GM12878 (cell line): ENCODE measurements around the gene KIRREL3. TPM values are rescaled to one million over a fixed set of nuclear protein-coding genes. Genes with fewer than 3 reads are reported as not detected.

ENCODE experiments used
- ATAC-seq: fragments of 200-7000 bp; cut with Tn5 transposase; 3 replicates; pipeline ENCODE4 v1.9.1; 2020; ENCODE audit warnings: mild to moderate bottlenecking, moderate library complexity
- BruUV-seq: library from RNA; stranded (reverse); fragments of 400-500 nt; replicated peaks from 2 replicates; lab custom pipeline; 2021; lab: Mats Ljungman, UMichigan
- CTCF ChIA-PET: fragments of 300-600 bp; sonication (Branson Sonifier 250); formaldehyde crosslinking; extraction: SDS; loops from one replicate; lab custom pipeline; 2021; ENCODE audit warnings: inconsistent platforms; lab: Yijun Ruan, JAX
- POLR2A ChIA-PET: fragments of 350-600 bp; formaldehyde crosslinking; extraction: SDS; loops from one replicate; lab custom pipeline; 2021; ENCODE audit warnings: inconsistent platforms; lab: Charles Lee
- RAD21 ChIA-PET: fragments of 300-600 bp; sonication (Branson Sonifier 250); formaldehyde crosslinking; loops from one replicate; lab custom pipeline; 2023; ENCODE audit warnings: antibody characterized with exemption; ENCODE audit not compliant: unreplicated experiment; lab: Charles Lee
- SMC1A ChIA-PET: fragments of 300-600 bp; sonication (Branson Sonifier 250); formaldehyde crosslinking; loops from one replicate; lab custom pipeline; 2023; ENCODE audit not compliant: unreplicated experiment, uncharacterized antibody; lab: Charles Lee
- DNase-seq: peaks from one replicate; pipeline ENCODE4 v3.0.0-alpha.2; 2011; ENCODE audit warnings: low read depth, low spot score
- FAIRE-seq: peaks from 3 replicates; lab custom pipeline; 2011; peaks lifted over from hg19 to GRCh38; lab: Jason Lieb, UNC
- H2AFZ ChIP-seq: 2 replicates; pipeline ENCODE4 v1.6.0; 2011; ENCODE audit warnings: low read depth, low read length, control low read depth; ENCODE audit not compliant: control insufficient read depth
- H3K27ac ChIP-seq: 2 replicates; pipeline ENCODE4 v1.5.1; 2011; ENCODE audit warnings: control low read depth; ENCODE audit not compliant: control insufficient read depth, insufficient read depth
- H3K27me3 ChIP-seq, 2 experiments: replicated peaks in 1 of 2; 2 replicates each; pipeline versions ENCODE4 v1.6.0 to v1.6.1; 2011; ENCODE audit warnings: low read length in 1 of 2; ENCODE audit not compliant: control insufficient read depth in 2 of 2, insufficient read depth in 2 of 2
- H3K36me3 ChIP-seq, 2 experiments: 2 replicates each; pipeline ENCODE4 v1.5.1; 2011; ENCODE audit warnings: low read length in 1 of 2; ENCODE audit not compliant: control insufficient read depth in 2 of 2, insufficient read depth in 2 of 2
- H3K4me1 ChIP-seq: 2 replicates; pipeline ENCODE4 v1.6.1; 2011; ENCODE audit warnings: mild to moderate bottlenecking, low read length, moderate library complexity, mixed read lengths; ENCODE audit not compliant: control insufficient read depth, insufficient read depth
- H3K4me2 ChIP-seq: 2 replicates; pipeline ENCODE4 v1.6.0; 2011; ENCODE audit warnings: control low read depth; ENCODE audit not compliant: control insufficient read depth, insufficient read depth
- H3K4me3 ChIP-seq: fragments of 200-600 bp; sonication (generic); 2 replicates; pipeline ENCODE4 v1.5.1; 2016
- H3K79me2 ChIP-seq: 2 replicates; pipeline ENCODE4 v1.6.0; 2011; ENCODE audit warnings: low read length; ENCODE audit not compliant: control insufficient read depth, insufficient read depth
- H3K9ac ChIP-seq: 2 replicates; pipeline ENCODE4 v1.8.0; 2011; ENCODE audit warnings: low read length, control low read depth, mixed read lengths; ENCODE audit not compliant: control insufficient read depth, insufficient read depth
- H3K9me3 ChIP-seq: replicated peaks from 3 replicates; pipeline ENCODE4 v1.5.1; 2011; ENCODE audit warnings: mild to moderate bottlenecking, low read length; ENCODE audit not compliant: control insufficient read depth, insufficient read depth
- H4K20me1 ChIP-seq: 2 replicates; pipeline ENCODE4 v1.6.0; 2011; ENCODE audit not compliant: control insufficient read depth, insufficient read depth
- BHLHE40 ChIP-seq, 2 experiments: fragments of 450-650 bp in 1 of 2; IDR thresholded peaks; 2 replicates each; pipeline ENCODE4 v1.6.1; 2011 to 2017; ENCODE audit warnings: low read depth in 2 of 2, borderline replicate concordance in 1 of 2, improper control_type of control experiment in 1 of 2, low read length in 1 of 2, mild to moderate bottlenecking in 1 of 2
- IRF4 ChIP-seq: IDR thresholded peaks from 2 replicates; pipeline ENCODE4 v1.6.1; 2011; ENCODE audit warnings: low read depth, low read length
- JUNB ChIP-seq: IDR thresholded peaks from 2 replicates; pipeline ENCODE4 v1.6.1; 2016; ENCODE audit warnings: antibody characterized with exemption, mild to moderate bottlenecking
- KDM1A ChIP-seq: fragments of 200-600 bp; sonication (generic); IDR thresholded peaks from 2 replicates; pipeline ENCODE4 v1.6.1; 2016; ENCODE audit warnings: borderline replicate concordance
- MTA2 ChIP-seq: fragments of 450-650 bp; IDR thresholded peaks from 2 replicates; pipeline ENCODE4 v1.6.1; 2016; ENCODE audit warnings: low read depth, mild to moderate bottlenecking, moderate library complexity
- MXI1 ChIP-seq: fragments of 150-350 bp; IDR thresholded peaks from 2 replicates; pipeline ENCODE4 v1.6.1; 2011; ENCODE audit warnings: low read depth, mild to moderate bottlenecking, inconsistent platforms, low read length, improper control_type of control experiment
- MYB ChIP-seq: fragments of 150-350 bp; IDR thresholded peaks from 2 replicates; pipeline ENCODE4 v1.6.1; 2014; ENCODE audit warnings: mild to moderate bottlenecking, low read depth, low read length, borderline replicate concordance
- NFXL1 ChIP-seq: fragments of 450-650 bp; IDR thresholded peaks from 2 replicates; pipeline ENCODE4 v1.6.1; 2017; ENCODE audit warnings: antibody characterized with exemption, mild to moderate bottlenecking, borderline replicate concordance
- NFYA ChIP-seq: IDR thresholded peaks from 2 replicates; pipeline ENCODE4 v1.6.1; 2011; ENCODE audit warnings: low read depth, mild to moderate bottlenecking, low read length, improper control_type of control experiment, borderline replicate concordance
- NR2F1 ChIP-seq: fragments of 450-650 bp; conservative IDR thresholded peaks from 2 replicates; pipeline ENCODE4 v1.6.1; 2017; ENCODE audit warnings: mild to moderate bottlenecking
- PAX8 ChIP-seq: fragments of 450-650 bp; IDR thresholded peaks from 2 replicates; pipeline ENCODE4 v1.6.1; 2017; ENCODE audit warnings: mild to moderate bottlenecking, moderate library complexity
- RUNX3 ChIP-seq: IDR thresholded peaks from 2 replicates; pipeline ENCODE4 v1.6.1; 2012; ENCODE audit warnings: low read length, inconsistent platforms
- SIX5 ChIP-seq: IDR thresholded peaks from 2 replicates; pipeline ENCODE4 v1.6.1; 2011; ENCODE audit warnings: mild to moderate bottlenecking, low read depth, low read length, moderate library complexity; ENCODE audit not compliant: severe bottlenecking
- SRF ChIP-seq, 2 experiments: IDR thresholded peaks; 2 replicates each; pipeline ENCODE4 v1.6.1; 2011; ENCODE audit warnings: low read depth in 2 of 2, low read length in 2 of 2, mild to moderate bottlenecking in 1 of 2, moderate library complexity in 1 of 2
- WRNIP1 ChIP-seq: IDR thresholded peaks from 2 replicates; pipeline ENCODE4 v1.6.1; 2011; ENCODE audit warnings: low read depth, low read length, improper control_type of control experiment, borderline replicate concordance
- WGBS: methylation state at CpG from one replicate; pipeline ENCODE4 v1.1.6; 2016; ENCODE audit warnings: low lambda C conversion rate; ENCODE audit not compliant: insufficient replicate concordance, insufficient coverage; ENCODE audit errors: missing lambda C conversion rate; 5-methylcytosine and 5-hydroxymethylcytosine counted together
- in situ Hi-C: fragments of 300-500 bp; cut with MboI; formaldehyde crosslinking; loops from 9 replicates; pipeline ENCODE4 v1.14.3; 2018; ENCODE audit warnings: mixed read lengths
- intact Hi-C: fragments of 100-400 bp; cut with micrococcal nuclease; formaldehyde crosslinking; loops from one replicate; pipeline ENCODE4 v1.14.2; 2022; ENCODE audit not compliant: unreplicated experiment
- polyA plus RNA-seq, 11 experiments: library from polyadenylated mRNA; depleted of rRNA in 4 of 11; unstranded in 6 of 11; stranded (reverse) in 5 of 11; fragments of >200 nt; fragmentation: Nextera tagmentation in 4 of 11; fragmentation: Illumina TruSeq in 1 of 11; extraction: Ambion mirVana in 4 of 11; extraction: Trizol in 1 of 11; gene quantifications; 1 replicate in 1 of 11; 2 replicates in 10 of 11; pipeline versions ENCODE4 v1.2.1 to v1.2.3, GENCODE V29; 2011 to 2016; ENCODE audit warnings: inconsistent platforms in 2 of 11, missing spikeins in 2 of 11, low read depth in 1 of 11
- total RNA-seq, 4 experiments: library from RNA; depleted of rRNA in 3 of 4; stranded (reverse); fragments of >200 nt in 3 of 4; fragmentation: Illumina TruSeq in 1 of 4; extraction: Trizol in 1 of 4; gene quantifications; 2 replicates each; pipeline versions ENCODE4 v1.2.1 to v1.2.3, GENCODE V29; 2013 to 2021
- TF ChIP-seq, protein P1 (sequence below): fragments of 450-650 bp; IDR thresholded peaks from 2 replicates; pipeline ENCODE4 v1.6.1; 2016; ENCODE audit warnings: mild to moderate bottlenecking

The KIRREL3 gene
- total and polyA plus RNA-seq, 10 of the 15 experiments (the other 5 are each of a cell fraction or from before 2014, with no cell fraction given): under 0.01 TPM; not detected in 9

- no peak overlapping the region for H2AFZ ChIP-seq
- H3K36me3 ChIP-seq: no peaks in the 10 kb centered on the region
- no peak overlapping the region for H3K27ac ChIP-seq
- H3K27me3 ChIP-seq: peaks cover 2 to 5% of the 10 kb centered on the region in 2 experiments
- in situ Hi-C loops: no loop called here
- no peaks in the 10 kb centered on the region for H3K4me1 ChIP-seq
- TF ChIP-seq MTA2: no peak
- TF ChIP-seq, protein P1, sequence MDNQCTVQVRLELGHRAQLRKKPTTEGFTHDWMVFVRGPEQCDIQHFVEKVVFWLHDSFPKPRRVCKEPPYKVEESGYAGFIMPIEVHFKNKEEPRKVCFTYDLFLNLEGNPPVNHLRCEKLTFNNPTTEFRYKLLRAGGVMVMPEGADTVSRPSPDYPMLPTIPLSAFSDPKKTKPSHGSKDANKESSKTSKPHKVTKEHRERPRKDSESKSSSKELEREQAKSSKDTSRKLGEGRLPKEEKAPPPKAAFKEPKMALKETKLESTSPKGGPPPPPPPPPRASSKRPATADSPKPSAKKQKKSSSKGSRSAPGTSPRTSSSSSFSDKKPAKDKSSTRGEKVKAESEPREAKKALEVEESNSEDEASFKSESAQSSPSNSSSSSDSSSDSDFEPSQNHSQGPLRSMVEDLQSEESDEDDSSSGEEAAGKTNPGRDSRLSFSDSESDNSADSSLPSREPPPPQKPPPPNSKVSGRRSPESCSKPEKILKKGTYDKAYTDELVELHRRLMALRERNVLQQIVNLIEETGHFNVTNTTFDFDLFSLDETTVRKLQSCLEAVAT: no peak
- POLR2A ChIA-PET: no interaction called here
- H3K4me2 ChIP-seq: no peak overlapping the region
- ATAC-seq (no peak), FAIRE-seq (no peak), DNase-seq (no peak)
- H4K20me1 ChIP-seq: no peaks in the 10 kb centered on the region
- H3K4me3 ChIP-seq: no peak overlapping the region
- WGBS: 46% methylated on average over 10 of the region's 10 CpGs
- RAD21 ChIA-PET: no interaction called here
- BruUV-seq: no TSS peak
- H3K79me2 ChIP-seq: no peaks in the 10 kb centered on the region
- intact Hi-C loops: no loop called here
- CTCF ChIA-PET: interaction anchor here (1.2 to 1.6 kb wide), 2 partner anchors 9 to 14 kb away, joined by 3 to 5 read pairs; no protein-coding TSS in a partner anchor
- H3K9me3 ChIP-seq: no peaks in the 10 kb centered on the region; the same call in 2 of the 3 replicates
- SMC1A ChIA-PET: no interaction called here
- H3K9ac ChIP-seq: no peak overlapping the region
These were observed 505.7 kb downstream of the KIRREL3 start for GRCh38 chr11:126494831-126495230.

DNA sequence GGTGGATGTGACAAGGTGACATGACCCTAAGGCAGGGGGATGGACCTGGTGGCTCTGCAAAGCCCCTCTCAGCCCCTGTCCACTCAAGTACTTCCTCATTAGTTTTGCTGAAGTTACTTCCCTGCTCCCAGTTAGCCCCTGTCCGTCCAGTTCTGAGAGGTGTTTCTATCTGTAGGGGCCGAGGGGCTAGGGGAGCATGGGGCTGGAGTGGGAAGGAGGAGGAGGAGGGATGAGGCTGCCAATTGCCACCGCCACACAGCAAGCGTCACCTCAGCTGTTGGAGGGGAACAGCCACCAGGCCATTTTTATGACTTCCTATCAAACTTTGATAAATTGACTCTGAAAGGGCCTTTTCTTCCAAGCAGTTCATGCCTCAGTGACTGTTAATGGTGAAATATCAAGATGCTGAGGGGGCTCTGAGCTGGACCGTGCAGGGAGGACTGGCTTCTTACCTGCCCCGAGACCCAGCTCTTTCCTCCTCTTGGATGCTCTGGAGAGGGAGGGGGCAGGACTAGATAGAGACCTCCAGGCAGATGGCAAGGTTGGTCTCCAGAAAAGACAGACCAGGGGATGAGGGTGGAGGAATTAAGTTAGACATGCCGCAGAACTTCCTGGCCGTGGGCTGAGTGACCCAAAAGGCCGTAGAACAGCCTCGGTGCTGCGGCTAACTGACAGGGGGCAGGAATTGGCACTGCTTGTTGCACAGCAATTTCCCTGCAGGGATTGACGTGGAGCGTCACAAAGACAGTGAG is 508.1 kb downstream of the KIRREL3 start:
- ChIA-PET CTCF (interaction anchor here (0.7 kb wide), 1 partner anchor 71 kb away, joined by 3 read pairs; no protein-coding TSS in a partner anchor), SMC1A (no interaction called here), RAD21 (no interaction called here), POLR2A (no interaction called here)
- TF ChIP-seq NFYA: no peak
- no peak for TF ChIP-seq PAX8
- TF ChIP-seq NFXL1: no peak
- no peak for TF ChIP-seq IRF4
- no peak for TF ChIP-seq RUNX3
- no peak for TF ChIP-seq MXI1
- TF ChIP-seq BHLHE40 (IDR thresholded peaks at IDR 0.05; ENCODE audit: borderline replicate concordance in 1 of 2, low read depth in 2 of 2, low read length in 1 of 2): no peak
- no peak for TF ChIP-seq SRF (IDR thresholded peaks at IDR 0.05; ENCODE audit: low read depth in 2 of 2, low read length in 2 of 2)
- no peak for TF ChIP-seq MYB
- no peak for TF ChIP-seq KDM1A
- no peak for TF ChIP-seq WRNIP1
- TF ChIP-seq JUNB: no peak
- TF ChIP-seq SIX5: no peak
- no peak for TF ChIP-seq NR2F1
- no peak overlapping the region for H3K4me2 ChIP-seq
- H3K4me1 ChIP-seq: no peaks in the 10 kb centered on the region
- H3K79me2 ChIP-seq: no peaks in the 10 kb centered on the region
- no peak overlapping the region for H3K27ac ChIP-seq
- H3K4me3 ChIP-seq: no peak overlapping the region
- DNase-seq (no peak), ATAC-seq (no peak), FAIRE-seq (no peak)
- no peak overlapping the region for H2AFZ ChIP-seq
- H4K20me1 ChIP-seq: no peaks in the 10 kb centered on the region
- H3K27me3 ChIP-seq: peaks cover 0 to 3% of the 10 kb centered on the region in 2 experiments; a peak in 3 of 4 replicates
- in situ Hi-C loops: no loop called here
- H3K36me3 ChIP-seq: no peaks in the 10 kb centered on the region
- WGBS: 47% methylated on average over 13 of the region's 13 CpGs
- no peaks in the 10 kb centered on the region; the same call in 2 of the 3 replicates for H3K9me3 ChIP-seq
- intact Hi-C loops: no loop called here
- BruUV-seq: no TSS peak
- H3K9ac ChIP-seq: no peak overlapping the region
